H9 (cell line): ENCODE data around the gene RPS6KB1. TPM values are rescaled to one million over a fixed set of nuclear protein-coding genes. Genes with fewer than 3 reads are reported as not detected.

Experiments used
- DNase-seq: peaks from one replicate; pipeline ENCODE4 v3.0.0-alpha.2; 2017
- H2AFZ ChIP-seq: one replicate; pipeline ENCODE4 v1.6.1; 2013; ENCODE audit warnings: mild to moderate bottlenecking, low read length, control low read depth, moderate library complexity
- H2AK5ac ChIP-seq: 2 replicates; pipeline ENCODE4 v1.6.1; 2013; ENCODE audit warnings: low read length, control low read depth, mixed read lengths; ENCODE audit not compliant: insufficient read length
- H2BK120ac ChIP-seq: one replicate; pipeline ENCODE4 v1.6.1; 2013; ENCODE audit warnings: low read depth, mild to moderate bottlenecking, low read length, control low read depth, inconsistent platforms; ENCODE audit not compliant: poor library complexity, severe bottlenecking
- H2BK12ac ChIP-seq: 2 replicates; pipeline ENCODE4 v1.6.1; 2013; ENCODE audit warnings: low read length, control low read depth, mixed read lengths, low read depth; ENCODE audit not compliant: insufficient read length
- H2BK15ac ChIP-seq: 2 replicates; pipeline ENCODE4 v1.6.1; 2013; ENCODE audit warnings: low read depth, low read length, control low read depth
- H2BK20ac ChIP-seq: one replicate; pipeline ENCODE4 v1.6.1; 2013; ENCODE audit warnings: low read depth, mild to moderate bottlenecking, low read length, control low read depth, inconsistent platforms; ENCODE audit not compliant: poor library complexity, severe bottlenecking
- H2BK5ac ChIP-seq: 2 replicates; pipeline ENCODE4 v1.6.1; 2013; ENCODE audit warnings: low read length, control low read depth, mixed read lengths; ENCODE audit not compliant: insufficient read length
- H3K14ac ChIP-seq: 2 replicates; pipeline ENCODE4 v1.6.1; 2013; ENCODE audit warnings: low read length, control low read depth; ENCODE audit not compliant: insufficient read depth
- H3K18ac ChIP-seq: 2 replicates; pipeline ENCODE4 v1.6.1; 2013; ENCODE audit warnings: low read depth, mild to moderate bottlenecking, mixed read lengths, low read length, control low read depth; ENCODE audit not compliant: insufficient read length
- H3K23ac ChIP-seq: 2 replicates; pipeline ENCODE4 v1.6.1; 2013; ENCODE audit warnings: low read length, control low read depth, mixed read lengths, low read depth; ENCODE audit not compliant: insufficient read length
- H3K23me2 ChIP-seq: 2 replicates; pipeline ENCODE4 v1.6.1; 2013; ENCODE audit warnings: low read depth, mild to moderate bottlenecking, mixed read lengths, low read length, control low read depth; ENCODE audit not compliant: insufficient read length, poor library complexity, severe bottlenecking
- H3K27ac ChIP-seq: 2 replicates; pipeline ENCODE4 v1.5.1; 2013; ENCODE audit warnings: low read length, control low read depth, mixed read lengths, low read depth; ENCODE audit not compliant: insufficient read length
- H3K27me3 ChIP-seq: 2 replicates; pipeline ENCODE4 v1.6.1; 2013; ENCODE audit warnings: low read length, control low read depth, inconsistent platforms; ENCODE audit not compliant: insufficient read depth
- H3K4ac ChIP-seq: 2 replicates; pipeline ENCODE4 v1.6.1; 2013; ENCODE audit warnings: low read depth, mild to moderate bottlenecking, control low read depth, inconsistent platforms, low read length, moderate library complexity
- H3K4me1 ChIP-seq: 2 replicates; pipeline ENCODE4 v1.6.1; 2013; ENCODE audit warnings: low read length, control low read depth, inconsistent platforms; ENCODE audit not compliant: insufficient read depth
- H3K4me2 ChIP-seq: 2 replicates; pipeline ENCODE4 v1.6.1; 2013; ENCODE audit warnings: low read length, control low read depth, mixed read lengths; ENCODE audit not compliant: insufficient read length, insufficient read depth
- H3K56ac ChIP-seq: 2 replicates; pipeline ENCODE4 v1.6.1; 2013; ENCODE audit warnings: low read depth, mild to moderate bottlenecking, mixed read lengths, low read length, control low read depth; ENCODE audit not compliant: insufficient read length
- H3K79me1 ChIP-seq: 2 replicates; pipeline ENCODE4 v1.6.1; 2013; ENCODE audit warnings: low read depth, mild to moderate bottlenecking, moderate library complexity, low read length, control low read depth, inconsistent platforms; ENCODE audit not compliant: insufficient read depth, poor library complexity, severe bottlenecking
- H3K79me2 ChIP-seq: 2 replicates; pipeline ENCODE4 v1.6.1; 2013; ENCODE audit warnings: low read length, control low read depth, inconsistent platforms; ENCODE audit not compliant: insufficient read depth
- H3K9ac ChIP-seq: 2 replicates; pipeline ENCODE4 v1.6.1; 2013; ENCODE audit warnings: low read length, control low read depth, mixed read lengths; ENCODE audit not compliant: insufficient read length; ENCODE audit errors: extremely low read depth
- H3K9me3 ChIP-seq: one replicate; pipeline ENCODE4 v1.6.1; 2013; ENCODE audit warnings: low read depth, low read length, inconsistent platforms; ENCODE audit not compliant: control insufficient read depth
- H3T11ph ChIP-seq: one replicate; pipeline ENCODE4 v1.6.1; 2013; ENCODE audit warnings: mild to moderate bottlenecking, low read length, control low read depth, inconsistent platforms
- H4K20me1 ChIP-seq: one replicate; pipeline ENCODE4 v1.6.1; 2013; ENCODE audit not compliant: control insufficient read depth, insufficient read length, insufficient read depth
- H4K5ac ChIP-seq: 2 replicates; pipeline ENCODE4 v1.6.1; 2013; ENCODE audit warnings: low read depth, mild to moderate bottlenecking, mixed read lengths, low read length, control low read depth; ENCODE audit not compliant: insufficient read length
- H4K8ac ChIP-seq: replicated peaks from 2 replicates; pipeline ENCODE4 v1.6.1; 2013; ENCODE audit warnings: low read length, control low read depth, mixed read lengths, low read depth; ENCODE audit not compliant: insufficient read length
- H4K91ac ChIP-seq: 2 replicates; pipeline ENCODE4 v1.6.1; 2013; ENCODE audit warnings: low read depth, mild to moderate bottlenecking, moderate library complexity, mixed read lengths, low read length, control low read depth; ENCODE audit not compliant: insufficient read length
- H3K27ac Mint-ChIP-seq, 3 experiments: 2 replicates in 2 of 3; 3 replicates in 1 of 3; pipeline ENCODE4 v1.8.0; 2020 to 2021; ENCODE audit warnings: mixed read lengths in 3 of 3, mild to moderate bottlenecking in 1 of 3, moderate library complexity in 1 of 3
- H3K27me3 Mint-ChIP-seq: 2 replicates; pipeline ENCODE4 v1.8.0; 2021; ENCODE audit warnings: low read depth, mild to moderate bottlenecking, moderate library complexity, mixed read lengths
- H3K36me3 Mint-ChIP-seq, 3 experiments: 2 replicates in 2 of 3; 3 replicates in 1 of 3; pipeline ENCODE4 v1.8.0; 2020 to 2021; ENCODE audit warnings: low read depth in 3 of 3, mixed read lengths in 3 of 3; ENCODE audit not compliant: insufficient read depth in 1 of 3
- H3K4me1 Mint-ChIP-seq, 2 experiments: 2 replicates each; pipeline ENCODE4 v1.8.0; 2020; ENCODE audit warnings: mixed read lengths in 2 of 2
- H3K4me3 Mint-ChIP-seq, 2 experiments: 2 replicates in 1 of 2; 3 replicates in 1 of 2; pipeline ENCODE4 v1.8.0; 2020 to 2021; ENCODE audit warnings: mild to moderate bottlenecking in 2 of 2, mixed read lengths in 2 of 2, moderate library complexity in 1 of 2
- H3K9me3 Mint-ChIP-seq, 2 experiments: 2 replicates in 1 of 2; 3 replicates in 1 of 2; pipeline ENCODE4 v1.8.0; 2020; ENCODE audit warnings: mild to moderate bottlenecking in 2 of 2, mixed read lengths in 2 of 2, moderate library complexity in 1 of 2
- CTCF ChIP-seq: fragments of 200-600 bp; sonication (generic); conservative IDR thresholded peaks from 3 replicates; pipeline ENCODE4 v1.8.0; 2021; ENCODE audit warnings: antibody characterized with exemption, mild to moderate bottlenecking
- WGBS: extraction: QIAGEN DNeasy Blood & Tissue Kit; methylation state at CpG from one replicate; pipeline ENCODE4 v1.1.7; 2013; ENCODE audit warnings: missing lambda C conversion rate, low lambda C conversion rate, mixed read lengths; ENCODE audit not compliant: insufficient read length; ENCODE audit errors: extremely low coverage; 5-methylcytosine and 5-hydroxymethylcytosine counted together
- total RNA-seq: library from RNA; stranded (reverse); gene quantifications from 2 replicates; pipeline ENCODE4 v1.2.1, GENCODE V29; 2021

The RPS6KB1 gene
- total RNA-seq, 1 experiment from 2014 or later = 36.1 TPM

- no peak overlapping the region for H3K4me3 Mint-ChIP-seq
- H3K27me3 Mint-ChIP-seq = no peaks in the 10 kb centered on the region
- H2AK5ac ChIP-seq = no peak overlapping the region
- H3T11ph ChIP-seq = no peak overlapping the region
- H2AFZ ChIP-seq = no peak overlapping the region
- no peak overlapping the region for H3K4ac ChIP-seq
- no peak overlapping the region for H3K56ac ChIP-seq
- no peaks in the 10 kb centered on the region for H3K27me3 ChIP-seq
- no peaks in the 10 kb centered on the region for H3K9me3 ChIP-seq
- no peak overlapping the region for H2BK20ac ChIP-seq
- no peaks in the 10 kb centered on the region for H3K79me1 ChIP-seq
- no peak overlapping the region for H3K23ac ChIP-seq
- no peak overlapping the region for H3K14ac ChIP-seq
- no peak overlapping the region for H3K18ac ChIP-seq
- H3K4me2 ChIP-seq = no peak overlapping the region
- H3K9me3 Mint-ChIP-seq = no peaks in the 10 kb centered on the region
- H4K8ac ChIP-seq = no peak overlapping the region
- H3K79me2 ChIP-seq = peaks cover 3% of the 10 kb centered on the region; the same call in 1 of the 2 replicates
- H3K4me1 ChIP-seq = no peaks in the 10 kb centered on the region
- H3K27ac ChIP-seq = no peak overlapping the region
- no peak overlapping the region for H2BK12ac ChIP-seq
- no peak overlapping the region for H3K27ac Mint-ChIP-seq
- no peaks in the 10 kb centered on the region for H3K23me2 ChIP-seq
- H4K5ac ChIP-seq = no peak overlapping the region
- DNase-seq = no peak
- H2BK15ac ChIP-seq = no peak overlapping the region
- TF ChIP-seq CTCF = no peak
- H2BK120ac ChIP-seq = no peak overlapping the region
- no peak overlapping the region for H3K9ac ChIP-seq
- H4K91ac ChIP-seq = no peak overlapping the region
- WGBS = no CpG with 5 or more reads among the region's 4 CpGs
- peaks cover 0 to 3% (median 1%) of the 10 kb centered on the region in 3 experiments; a peak in 1 of 7 replicates for H3K36me3 Mint-ChIP-seq
- H4K20me1 ChIP-seq = no peaks in the 10 kb centered on the region
- peaks cover 8 to 10% of the 10 kb centered on the region in 2 experiments for H3K4me1 Mint-ChIP-seq
- H2BK5ac ChIP-seq = no peak overlapping the region
Observed at GRCh38 chr17:59897090-59897489, 4.2 kb downstream of the RPS6KB1 start.
